ENCODE results near the gene ROBO1.

ROBO1 gene

GRCh38 chr3:79032686-79033318 is 735.0 kb downstream of the ROBO1 start:
- DNase-seq (ENCODE audit: insufficient read length, low spot score) (peak; percentile 27), FAIRE-seq (no peak)

- FAIRE-seq = no peak
- no peak for DNase-seq (ENCODE audit: insufficient read length, low spot score)
Observed at GRCh38 chr3:79030157-79030556, 737.6 kb downstream of the ROBO1 start.

- FAIRE-seq = no peak
- DNase-seq (ENCODE audit: insufficient read length, low spot score) = no peak
Observed at GRCh38 chr3:79028916-79029315, 738.9 kb downstream of the ROBO1 start.

- FAIRE-seq = no peak
- DNase-seq (ENCODE audit: insufficient read length, low spot score) = no peak
Observed at GRCh38 chr3:79027593-79027992, 740.2 kb downstream of the ROBO1 start.

- FAIRE-seq (no peak), DNase-seq (ENCODE audit: insufficient read length, low spot score) (no peak)
Observed at GRCh38 chr3:79019924-79020173, 747.9 kb downstream of the ROBO1 start.

GRCh38 chr3:79019137-79019923 is 748.5 kb downstream of the ROBO1 start:
- no peak for FAIRE-seq
- peak; percentile 74 for DNase-seq (ENCODE audit: insufficient read length, low spot score)

- no peak for DNase-seq (ENCODE audit: insufficient read length, low spot score)
- FAIRE-seq = no peak
Observed at GRCh38 chr3:79018671-79019136, 749.1 kb downstream of the ROBO1 start.

GRCh38 chr3:79018265-79018664 is 749.5 kb downstream of the ROBO1 start:
- no peak for DNase-seq (ENCODE audit: insufficient read length, low spot score)
- no peak for FAIRE-seq

GRCh38 chr3:79016587-79017376 is 751.0 kb downstream of the ROBO1 start:
- FAIRE-seq (no peak), DNase-seq (ENCODE audit: insufficient read length, low spot score) (no peak)

- no peak for DNase-seq (ENCODE audit: insufficient read length, low spot score)
- no peak for FAIRE-seq
Observed at GRCh38 chr3:79015854-79016253, 751.9 kb downstream of the ROBO1 start.

GRCh38 chr3:79012946-79013362 is 754.8 kb downstream of the ROBO1 start:
- DNase-seq (ENCODE audit: insufficient read length, low spot score) (no peak), FAIRE-seq (no peak)

GRCh38 chr3:79012530-79012913 is 755.3 kb downstream of the ROBO1 start:
- DNase-seq (ENCODE audit: insufficient read length, low spot score) = no peak
- FAIRE-seq = no peak

- DNase-seq (ENCODE audit: insufficient read length, low spot score) = no peak
- FAIRE-seq = no peak
Observed at GRCh38 chr3:79011821-79012529, 755.8 kb downstream of the ROBO1 start.

- DNase-seq (ENCODE audit: insufficient read length, low spot score) (no peak), FAIRE-seq (no peak)
Observed at GRCh38 chr3:79009861-79010260, 757.9 kb downstream of the ROBO1 start.

GRCh38 chr3:79006077-79006476 is 761.7 kb downstream of the ROBO1 start:
- no peak for DNase-seq (ENCODE audit: insufficient read length, low spot score)
- FAIRE-seq = no peak

- peak; percentile 87 for FAIRE-seq
Observed at GRCh38 chr3:79005084-79005483, 762.7 kb downstream of the ROBO1 start.

GRCh38 chr3:79003994-79004393 is 763.8 kb downstream of the ROBO1 start:
- FAIRE-seq (no peak), DNase-seq (ENCODE audit: insufficient read length, low spot score) (no peak)

More at GRCh38 chr3:79005084-79005483, 762.7 kb downstream of the ROBO1 start:
- DNase-seq (ENCODE audit: insufficient read length, low spot score) = peak; percentile 13

GRCh38 chr3:79002465-79003372 is 765.1 kb downstream of the ROBO1 start:
- FAIRE-seq (no peak), DNase-seq (ENCODE audit: insufficient read length, low spot score) (no peak)

GRCh38 chr3:79001255-79001654 is 766.5 kb downstream of the ROBO1 start:
- FAIRE-seq (no peak), DNase-seq (ENCODE audit: insufficient read length, low spot score) (no peak)

GRCh38 chr3:78999139-78999538 is 768.7 kb downstream of the ROBO1 start:
- DNase-seq (ENCODE audit: insufficient read length, low spot score) (no peak), FAIRE-seq (no peak)

Measured in HTR-8/SVneo (cell line).